GM21447 (cell line): ENCODE results near the gene TSC1.
A peak's percentile ranks its signal among the peaks of the same experiment; 100 is the strongest.

Experiments
- ATAC-seq: cut with Tn5 transposase; IDR thresholded peaks from one replicate; pipeline ENCODE4 v1.9.1; 2021; ENCODE audit not compliant: unreplicated experiment

Gene TSC1

GRCh38 chr9:132894346-132894745 lies 50.1 kb downstream of the TSC1 start:
- ATAC-seq, result no peak

DNA sequence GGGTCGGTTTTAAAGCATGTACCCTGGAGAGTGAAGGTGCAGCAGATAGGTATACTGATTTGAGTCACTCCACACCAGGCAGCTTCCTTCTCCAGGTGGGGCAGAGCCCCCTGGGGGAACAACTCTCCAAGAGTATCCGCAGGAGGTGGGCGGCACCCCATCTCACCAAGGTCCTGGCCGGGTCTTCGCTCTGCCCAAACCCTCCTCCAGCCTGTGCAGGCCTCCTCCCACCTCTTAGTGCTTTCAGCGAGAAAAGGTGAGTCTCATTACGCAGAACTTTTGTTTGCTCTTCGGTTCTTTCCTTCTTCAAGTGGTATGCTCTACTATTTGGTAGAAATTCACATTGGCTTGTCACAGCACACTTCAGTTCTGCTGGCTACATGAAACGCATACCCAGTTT lies 52.0 kb downstream of the TSC1 start:
- ATAC-seq, result no peak

DNA sequence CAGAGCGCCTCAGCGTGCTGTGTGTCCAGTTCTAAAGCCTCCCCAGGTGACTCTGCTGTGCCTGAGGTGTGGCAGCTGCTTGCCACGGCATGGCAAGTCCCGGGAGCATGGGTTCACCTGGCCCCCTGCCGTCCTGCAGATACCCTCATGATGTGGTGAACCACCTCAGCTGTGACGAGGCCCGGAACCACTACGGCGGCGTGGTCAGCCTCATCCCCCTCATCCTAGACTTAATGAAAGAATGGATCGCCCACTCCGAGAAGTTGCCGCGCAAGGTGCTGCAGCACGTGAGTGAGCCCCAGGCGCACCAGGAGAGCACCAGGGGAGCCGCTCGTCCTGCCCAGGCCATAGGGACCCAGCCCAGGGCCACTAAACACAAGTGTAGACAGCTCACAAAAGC lies 56.3 kb downstream of the TSC1 start:
- no peak for ATAC-seq

DNA sequence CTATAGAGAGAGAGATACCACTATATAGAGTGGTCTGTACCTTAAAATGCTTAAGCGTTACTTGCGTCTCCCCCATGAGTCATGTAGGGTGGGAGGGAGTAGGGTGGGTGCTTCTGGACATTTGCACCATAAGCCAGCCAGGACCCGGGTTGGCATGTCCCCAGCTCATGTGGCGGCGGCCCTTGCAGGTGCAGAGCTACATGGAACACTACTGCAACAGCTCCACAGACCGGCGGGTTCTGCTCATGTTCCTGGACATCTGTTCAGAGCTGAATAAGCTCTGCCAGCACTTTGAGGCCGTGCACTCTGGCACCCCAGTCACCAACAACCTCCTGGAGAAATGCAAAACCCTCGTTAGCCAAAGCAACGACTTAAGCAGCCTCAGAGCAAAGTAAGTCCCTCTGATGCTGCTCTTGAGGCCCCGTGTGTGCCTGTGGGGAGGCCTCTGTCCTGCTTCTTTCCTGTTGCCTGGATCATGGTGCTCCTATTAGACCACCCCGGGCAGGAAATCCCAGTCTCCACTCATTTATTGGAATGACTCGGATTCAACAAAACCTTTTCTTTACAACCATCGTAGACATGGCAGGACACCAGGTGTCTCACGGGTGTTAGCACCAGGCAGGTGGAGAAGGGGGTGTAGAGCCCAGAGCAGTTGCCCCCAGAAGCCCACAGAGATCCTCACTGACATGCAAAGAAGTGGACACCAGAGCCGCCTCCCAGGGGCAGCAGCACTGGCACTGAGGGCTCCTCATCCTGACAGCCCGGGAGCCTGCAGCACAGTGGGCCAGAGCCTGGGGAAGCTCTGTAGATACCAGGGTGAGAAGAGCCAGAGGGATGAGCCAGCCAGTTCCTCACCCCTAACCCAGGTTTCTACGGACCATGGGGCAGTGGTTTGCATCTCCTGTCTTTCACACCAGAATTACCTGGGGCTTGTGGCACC lies 57.0 kb downstream of the TSC1 start:
- no peak for ATAC-seq

GRCh38 chr9:132886334-132886725 lies 58.1 kb downstream of the TSC1 start:
- no peak for ATAC-seq

GRCh38 chr9:132885720-132886333 lies 58.6 kb downstream of the TSC1 start:
- no peak for ATAC-seq

DNA sequence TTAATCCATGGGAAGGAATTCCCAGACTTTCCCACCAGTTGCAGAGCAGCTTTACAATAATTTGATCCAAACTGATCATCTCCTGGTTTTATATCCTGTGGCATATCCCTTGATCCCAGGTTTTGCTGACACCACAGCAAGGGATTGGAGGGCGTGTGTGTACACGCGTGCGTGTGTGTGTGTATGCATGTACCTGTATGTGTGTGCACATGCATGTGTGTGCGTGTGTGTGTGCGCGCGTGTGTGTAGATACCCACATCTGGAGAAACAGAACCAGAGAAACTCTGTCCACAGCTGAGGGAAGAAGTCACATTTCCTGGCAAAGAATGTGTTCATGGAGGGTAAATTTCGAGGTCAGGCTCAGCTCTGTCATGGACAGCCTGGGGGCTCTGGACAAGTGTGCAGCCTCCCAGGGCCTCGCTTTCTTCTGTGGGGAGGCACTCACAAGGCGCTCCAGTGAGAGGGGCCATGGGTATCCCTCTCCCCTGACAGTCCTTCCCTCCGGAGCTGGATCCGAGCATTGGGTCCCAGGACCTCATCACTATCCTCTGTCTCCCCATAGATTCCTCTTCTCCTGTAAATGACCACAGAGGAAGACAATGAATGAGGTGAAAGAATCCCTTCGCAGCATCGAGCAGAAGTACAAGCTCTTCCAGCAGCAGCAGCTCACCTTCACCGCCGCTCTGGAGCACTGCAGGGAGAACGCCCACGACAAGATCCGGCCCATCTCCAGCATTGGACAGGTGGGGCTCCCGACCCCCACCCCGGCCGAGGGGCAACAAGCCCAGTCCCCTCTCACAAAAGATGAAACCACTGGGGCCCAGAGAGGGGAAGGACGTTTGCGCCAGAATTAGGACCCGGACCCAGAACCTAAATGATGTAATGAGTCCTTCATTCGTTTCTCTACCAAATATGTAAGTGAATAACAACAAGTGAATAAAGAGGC lies 60.8 kb downstream of the TSC1 start:
- no peak for ATAC-seq

DNA sequence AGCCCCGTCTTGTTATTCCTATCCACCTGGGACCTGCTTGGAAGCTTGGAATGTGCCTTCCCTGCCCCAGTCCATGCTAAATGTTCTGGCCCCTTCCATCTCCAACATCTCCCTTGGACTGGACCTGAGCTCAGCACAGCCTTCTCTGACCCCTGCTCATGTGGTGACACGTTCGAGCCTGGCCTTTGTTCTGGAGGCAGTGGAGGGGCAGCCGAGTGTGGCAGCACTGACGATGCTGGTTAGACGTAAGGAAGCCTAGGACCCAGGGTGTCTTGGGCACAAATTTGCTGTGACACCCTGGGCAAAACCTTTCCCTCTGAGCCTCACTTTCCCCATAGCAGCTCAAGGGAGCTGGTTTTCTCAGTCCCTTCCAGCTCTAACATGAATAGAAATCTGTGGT lies 61.8 kb downstream of the TSC1 start:
- no peak for ATAC-seq

DNA sequence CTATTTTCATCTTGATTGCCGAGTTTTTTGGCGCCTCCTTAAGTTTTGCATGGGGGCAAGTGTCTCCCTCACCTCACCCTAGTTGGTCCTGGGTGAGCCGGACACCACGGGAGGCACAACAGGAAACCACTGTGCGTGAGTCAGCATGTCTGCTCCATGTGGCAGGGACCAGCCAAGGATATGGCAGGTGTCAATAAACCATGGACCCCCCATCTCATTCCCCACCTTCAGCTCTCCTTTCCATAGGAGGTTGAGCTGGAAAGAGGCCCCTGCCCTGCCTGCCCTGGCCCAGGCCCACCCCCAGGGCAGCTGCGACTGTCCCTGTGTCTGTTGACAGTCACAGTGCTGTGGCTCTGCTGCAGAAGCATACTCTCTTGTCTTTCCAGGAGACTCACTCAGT lies 62.6 kb downstream of the TSC1 start:
- ATAC-seq, result no peak

DNA sequence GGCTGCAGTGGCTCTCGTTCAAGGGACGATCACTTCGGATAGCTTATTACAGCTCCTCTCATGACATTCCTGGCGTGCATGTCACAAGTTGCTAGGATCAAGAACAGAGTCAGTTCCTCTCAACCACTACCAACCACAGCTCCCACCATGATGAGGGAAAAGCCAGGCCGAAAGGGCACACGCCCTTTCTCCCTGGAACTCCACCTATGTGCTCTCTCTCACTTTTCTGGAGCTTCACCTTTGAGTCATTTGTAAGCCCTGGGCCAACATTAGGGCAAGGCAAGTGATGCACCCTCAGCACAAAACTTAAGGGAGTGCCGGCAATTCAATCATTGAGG lies 64.1 kb downstream of the TSC1 start:
- no peak for ATAC-seq

- ATAC-seq, result no peak
These were observed 64.7 kb downstream of the TSC1 start for GRCh38 chr9:132879457-132880323.

- no peak for ATAC-seq
These were observed 65.5 kb downstream of the TSC1 start, which contains the start of gene SPACA9 for GRCh38 chr9:132878695-132879456. Gene SPACA9 (plus strand): TSS chr9:132878898. CDS start chr9:132883948, 5,050 bp downstream.

DNA sequence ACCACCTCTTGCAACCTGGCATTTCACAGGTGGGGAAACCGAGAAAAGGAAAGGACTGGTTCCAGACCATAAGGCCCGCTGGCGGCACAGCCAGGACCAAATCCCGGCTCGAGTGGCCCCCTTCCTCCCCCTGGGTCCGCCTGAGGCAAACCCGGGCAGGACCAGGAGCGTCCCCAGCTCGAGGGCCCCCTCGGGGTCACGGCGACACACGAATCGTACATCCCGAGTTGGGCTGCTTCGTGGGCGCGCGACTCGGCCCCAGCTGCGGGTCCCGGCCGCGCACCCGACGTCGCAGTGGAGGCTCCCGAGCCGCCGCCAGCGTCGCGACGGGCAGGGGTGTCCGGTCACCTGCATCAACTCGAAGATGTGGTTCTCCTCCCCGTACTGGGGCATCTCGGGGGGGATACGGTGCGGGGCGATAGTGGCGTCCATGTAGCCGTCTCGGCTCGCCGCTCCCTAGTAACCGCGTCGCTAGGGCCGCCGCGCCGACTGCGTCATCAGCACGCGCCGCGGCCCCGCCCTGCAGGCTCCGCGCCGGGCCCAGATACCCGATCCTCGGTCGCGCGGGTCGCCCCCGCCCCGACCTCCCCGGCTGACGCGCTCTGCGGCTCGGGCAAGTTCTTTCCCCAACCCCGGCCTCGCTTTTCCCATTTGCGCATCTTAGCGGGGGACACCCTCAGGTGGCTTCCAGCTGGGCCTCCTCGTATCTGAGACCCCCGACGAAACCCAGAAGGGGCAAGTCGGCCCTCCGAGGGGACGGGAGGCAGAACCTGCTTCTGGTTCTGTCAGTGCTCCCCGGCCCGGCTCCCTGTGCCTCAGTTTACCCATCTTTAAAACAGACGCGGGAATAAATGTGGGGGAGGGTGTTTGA lies 66.4 kb downstream of the TSC1 start, which contains the start of gene AK8:
Gene AK8 (minus strand): TSS at position 461 of the 871 bp plus-strand sequence. CDS start 29 bp downstream, at position 432.
- peak; percentile 79 for ATAC-seq

DNA sequence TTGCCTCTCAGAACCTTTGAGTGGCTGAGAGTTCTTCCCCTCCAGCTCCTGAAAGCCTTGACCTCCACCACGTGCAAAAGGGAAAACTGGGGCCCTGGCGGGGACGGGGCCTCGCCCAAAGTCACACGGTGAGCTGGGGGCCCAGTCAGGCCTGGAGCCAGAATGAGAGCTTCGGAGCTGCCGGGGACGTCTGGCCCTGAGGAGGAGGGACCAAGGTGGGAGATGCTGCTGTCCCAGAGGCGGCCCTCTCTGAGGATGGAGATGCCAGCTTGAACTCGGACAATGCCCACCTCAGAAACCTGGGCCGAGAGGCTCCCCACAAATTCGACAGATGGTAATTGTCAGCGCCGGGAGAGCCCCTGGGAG lies 67.0 kb downstream of the TSC1 start:
- no peak for ATAC-seq

GRCh38 chr9:132876849-132877248 lies 67.6 kb downstream of the TSC1 start:
- ATAC-seq, result no peak

GRCh38 chr9:132875159-132875558 lies 69.3 kb downstream of the TSC1 start:
- ATAC-seq, result no peak

DNA sequence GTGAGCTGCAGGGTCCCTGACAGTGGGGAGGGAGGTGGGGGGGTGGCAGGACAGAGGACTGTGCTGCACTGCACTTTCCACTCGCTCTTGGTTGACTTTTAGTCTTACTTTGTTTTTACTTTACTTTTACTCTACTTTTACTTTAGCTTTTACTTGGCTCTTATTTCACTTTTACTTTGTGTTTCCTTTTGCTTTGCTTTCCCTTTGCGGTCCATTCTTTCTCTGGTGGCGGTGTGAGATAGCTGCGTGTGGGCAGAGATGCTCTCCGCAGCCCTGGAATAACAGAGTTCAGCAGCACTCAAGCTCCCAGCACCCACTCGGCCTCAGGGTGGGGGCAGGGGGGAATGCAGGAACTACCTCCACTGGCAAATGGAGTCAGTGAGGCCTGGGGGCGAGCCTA lies 71.0 kb downstream of the TSC1 start:
- ATAC-seq, result no peak

GRCh38 chr9:132869266-132869665 lies 75.2 kb downstream of the TSC1 start:
- ATAC-seq, result no peak

DNA sequence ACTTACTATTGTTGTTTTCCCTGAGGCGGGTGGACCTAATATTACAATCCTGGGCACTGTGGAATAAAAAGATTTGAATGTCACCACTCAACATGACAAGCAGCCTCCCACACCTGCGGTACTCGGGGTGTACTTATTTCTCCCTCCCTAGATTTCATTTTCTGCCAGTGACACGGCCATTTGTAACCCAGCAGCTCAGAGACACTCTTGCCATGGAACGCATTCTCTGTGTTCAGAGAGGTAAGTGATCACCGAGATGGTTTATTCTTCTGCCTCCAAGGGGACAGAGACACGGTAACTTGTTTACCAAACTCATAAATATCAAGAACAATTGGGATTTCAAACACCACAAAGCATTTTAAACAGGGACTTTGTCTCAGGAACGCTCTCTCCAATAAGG lies 77.5 kb downstream of the TSC1 start:
- ATAC-seq, result no peak
